Measurements from ENCODE around the gene CCHCR1. TPM values are rescaled to one million over a fixed set of nuclear protein-coding genes. Genes with fewer than 3 reads are reported as not detected.
A peak's percentile ranks its signal among the peaks of the same experiment; 100 is the strongest.

CCHCR1 gene
- total and polyA plus RNA-seq, 4 donors = 3.1 to 9.9 (median 6.2) TPM

DNA sequence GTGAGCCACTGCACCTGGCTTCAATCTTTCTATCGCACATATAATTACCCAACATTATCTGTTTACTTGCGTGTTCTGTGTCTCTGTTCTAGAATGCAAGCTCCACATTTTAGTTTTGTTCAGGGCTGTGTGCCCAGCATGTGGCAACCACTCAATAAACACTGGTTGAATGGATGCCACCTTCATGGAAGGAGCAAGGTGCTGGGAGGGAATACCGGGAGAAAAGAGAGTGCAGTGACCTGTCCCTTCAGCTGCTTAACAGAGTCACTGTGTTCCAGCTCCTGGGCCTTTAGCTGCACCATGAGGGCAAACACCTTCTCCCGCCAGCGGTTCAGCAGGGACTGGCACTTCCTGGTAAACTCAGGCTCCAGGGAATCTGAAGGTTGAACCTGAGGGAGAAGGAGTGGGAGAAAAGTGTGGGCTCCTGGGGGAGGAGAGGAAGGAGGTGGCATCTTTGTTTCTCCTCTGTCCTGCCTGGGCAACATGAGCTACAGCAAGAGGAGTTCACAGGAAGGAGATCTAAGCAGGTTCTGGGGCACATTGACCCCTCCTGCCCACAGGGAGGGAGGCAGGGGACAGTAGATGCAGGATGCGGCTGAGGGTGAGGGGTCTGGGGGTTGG is 7.7 kb downstream of the CCHCR1 start:
- 50% methylated on average over 6 of the region's 6 CpGs for WGBS
- Histone ChIP-seq H3K9ac (ENCODE audit: low read depth in 1 of 2, low read length in 2 of 2) (no peak overlapping the region), H3K9me3 (ENCODE audit: control insufficient read depth in 4 of 4, low read length in 3 of 4) (no peaks in the 10 kb centered on the region), H3K4me1 (ENCODE audit: control insufficient read depth in 4 of 4, insufficient read depth in 4 of 4, low read length in 3 of 4) (peaks cover 0 to 11% (median 6%) of the 10 kb centered on the region in 4 donors), H3K4me3 (ENCODE audit: low read depth in 1 of 3, low read length in 3 of 3) (no peak overlapping the region), H3K27me3 (ENCODE audit: control insufficient read depth in 4 of 4, insufficient read depth in 4 of 4, low read length in 3 of 4) (no peaks in the 10 kb centered on the region), H3K36me3 (ENCODE audit: control insufficient read depth in 4 of 4, insufficient read depth in 3 of 4, low read depth in 1 of 4, low read length in 3 of 4) (peaks cover 0 to 4% (median 3%) of the 10 kb centered on the region in 4 donors), H3K27ac (ENCODE audit: low read depth in 1 of 2, low read length in 2 of 2) (peak overlapping the region in 1 of 2 donors; percentile 38)
- no peak for TF ChIP-seq GABPA (IDR thresholded peaks at IDR 0.05 in 1 of 2, conservative IDR thresholded peaks at IDR 0.05 in 1 of 2)
- TF ChIP-seq, protein P1, sequence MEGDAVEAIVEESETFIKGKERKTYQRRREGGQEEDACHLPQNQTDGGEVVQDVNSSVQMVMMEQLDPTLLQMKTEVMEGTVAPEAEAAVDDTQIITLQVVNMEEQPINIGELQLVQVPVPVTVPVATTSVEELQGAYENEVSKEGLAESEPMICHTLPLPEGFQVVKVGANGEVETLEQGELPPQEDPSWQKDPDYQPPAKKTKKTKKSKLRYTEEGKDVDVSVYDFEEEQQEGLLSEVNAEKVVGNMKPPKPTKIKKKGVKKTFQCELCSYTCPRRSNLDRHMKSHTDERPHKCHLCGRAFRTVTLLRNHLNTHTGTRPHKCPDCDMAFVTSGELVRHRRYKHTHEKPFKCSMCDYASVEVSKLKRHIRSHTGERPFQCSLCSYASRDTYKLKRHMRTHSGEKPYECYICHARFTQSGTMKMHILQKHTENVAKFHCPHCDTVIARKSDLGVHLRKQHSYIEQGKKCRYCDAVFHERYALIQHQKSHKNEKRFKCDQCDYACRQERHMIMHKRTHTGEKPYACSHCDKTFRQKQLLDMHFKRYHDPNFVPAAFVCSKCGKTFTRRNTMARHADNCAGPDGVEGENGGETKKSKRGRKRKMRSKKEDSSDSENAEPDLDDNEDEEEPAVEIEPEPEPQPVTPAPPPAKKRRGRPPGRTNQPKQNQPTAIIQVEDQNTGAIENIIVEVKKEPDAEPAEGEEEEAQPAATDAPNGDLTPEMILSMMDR (IDR thresholded peaks at IDR 0.05; ENCODE audit: low read depth, low read length, missing input control) = no peak
- TF ChIP-seq EGR1 (IDR thresholded peaks at IDR 0.05; ENCODE audit: low read depth in 2 of 2) = no peak
- peak; percentile 72 for TF ChIP-seq YY1 (IDR thresholded peaks at IDR 0.05)
- peak; percentile 57 for TF ChIP-seq FOXA1 (IDR thresholded peaks at IDR 0.05)
- TF ChIP-seq RAD21 (IDR thresholded peaks at IDR 0.05) = peak in 1 of 2 donors; percentile 29
- TF ChIP-seq, protein P2, sequence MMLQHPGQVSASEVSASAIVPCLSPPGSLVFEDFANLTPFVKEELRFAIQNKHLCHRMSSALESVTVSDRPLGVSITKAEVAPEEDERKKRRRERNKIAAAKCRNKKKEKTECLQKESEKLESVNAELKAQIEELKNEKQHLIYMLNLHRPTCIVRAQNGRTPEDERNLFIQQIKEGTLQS (IDR thresholded peaks at IDR 0.05) = no peak
- peak; percentile 58 to 73 for TF ChIP-seq HNF4A (conservative IDR thresholded peaks at IDR 0.05)
- peak; percentile 64 for TF ChIP-seq FOXA2 (IDR thresholded peaks at IDR 0.05)
- TF ChIP-seq, protein P3, sequence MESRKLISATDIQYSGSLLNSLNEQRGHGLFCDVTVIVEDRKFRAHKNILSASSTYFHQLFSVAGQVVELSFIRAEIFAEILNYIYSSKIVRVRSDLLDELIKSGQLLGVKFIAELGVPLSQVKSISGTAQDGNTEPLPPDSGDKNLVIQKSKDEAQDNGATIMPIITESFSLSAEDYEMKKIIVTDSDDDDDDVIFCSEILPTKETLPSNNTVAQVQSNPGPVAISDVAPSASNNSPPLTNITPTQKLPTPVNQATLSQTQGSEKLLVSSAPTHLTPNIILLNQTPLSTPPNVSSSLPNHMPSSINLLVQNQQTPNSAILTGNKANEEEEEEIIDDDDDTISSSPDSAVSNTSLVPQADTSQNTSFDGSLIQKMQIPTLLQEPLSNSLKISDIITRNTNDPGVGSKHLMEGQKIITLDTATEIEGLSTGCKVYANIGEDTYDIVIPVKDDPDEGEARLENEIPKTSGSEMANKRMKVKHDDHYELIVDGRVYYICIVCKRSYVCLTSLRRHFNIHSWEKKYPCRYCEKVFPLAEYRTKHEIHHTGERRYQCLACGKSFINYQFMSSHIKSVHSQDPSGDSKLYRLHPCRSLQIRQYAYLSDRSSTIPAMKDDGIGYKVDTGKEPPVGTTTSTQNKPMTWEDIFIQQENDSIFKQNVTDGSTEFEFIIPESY (IDR thresholded peaks at IDR 0.05) = no peak
- TF ChIP-seq TAF1 (conservative IDR thresholded peaks at IDR 0.05) = no peak
- peak; percentile 80 to 87 for TF ChIP-seq RXRA (IDR thresholded peaks at IDR 0.05)
- TF ChIP-seq, protein P4, sequence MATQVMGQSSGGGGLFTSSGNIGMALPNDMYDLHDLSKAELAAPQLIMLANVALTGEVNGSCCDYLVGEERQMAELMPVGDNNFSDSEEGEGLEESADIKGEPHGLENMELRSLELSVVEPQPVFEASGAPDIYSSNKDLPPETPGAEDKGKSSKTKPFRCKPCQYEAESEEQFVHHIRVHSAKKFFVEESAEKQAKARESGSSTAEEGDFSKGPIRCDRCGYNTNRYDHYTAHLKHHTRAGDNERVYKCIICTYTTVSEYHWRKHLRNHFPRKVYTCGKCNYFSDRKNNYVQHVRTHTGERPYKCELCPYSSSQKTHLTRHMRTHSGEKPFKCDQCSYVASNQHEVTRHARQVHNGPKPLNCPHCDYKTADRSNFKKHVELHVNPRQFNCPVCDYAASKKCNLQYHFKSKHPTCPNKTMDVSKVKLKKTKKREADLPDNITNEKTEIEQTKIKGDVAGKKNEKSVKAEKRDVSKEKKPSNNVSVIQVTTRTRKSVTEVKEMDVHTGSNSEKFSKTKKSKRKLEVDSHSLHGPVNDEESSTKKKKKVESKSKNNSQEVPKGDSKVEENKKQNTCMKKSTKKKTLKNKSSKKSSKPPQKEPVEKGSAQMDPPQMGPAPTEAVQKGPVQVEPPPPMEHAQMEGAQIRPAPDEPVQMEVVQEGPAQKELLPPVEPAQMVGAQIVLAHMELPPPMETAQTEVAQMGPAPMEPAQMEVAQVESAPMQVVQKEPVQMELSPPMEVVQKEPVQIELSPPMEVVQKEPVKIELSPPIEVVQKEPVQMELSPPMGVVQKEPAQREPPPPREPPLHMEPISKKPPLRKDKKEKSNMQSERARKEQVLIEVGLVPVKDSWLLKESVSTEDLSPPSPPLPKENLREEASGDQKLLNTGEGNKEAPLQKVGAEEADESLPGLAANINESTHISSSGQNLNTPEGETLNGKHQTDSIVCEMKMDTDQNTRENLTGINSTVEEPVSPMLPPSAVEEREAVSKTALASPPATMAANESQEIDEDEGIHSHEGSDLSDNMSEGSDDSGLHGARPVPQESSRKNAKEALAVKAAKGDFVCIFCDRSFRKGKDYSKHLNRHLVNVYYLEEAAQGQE (IDR thresholded peaks at IDR 0.05) = peak; percentile 16
- no peak for TF ChIP-seq NR2F2 (IDR thresholded peaks at IDR 0.05)
- peak; percentile 79 for TF ChIP-seq SP1 (IDR thresholded peaks at IDR 0.05)
- peak; percentile 28 for TF ChIP-seq HNF4G (IDR thresholded peaks at IDR 0.05)
- TF ChIP-seq, protein P5, sequence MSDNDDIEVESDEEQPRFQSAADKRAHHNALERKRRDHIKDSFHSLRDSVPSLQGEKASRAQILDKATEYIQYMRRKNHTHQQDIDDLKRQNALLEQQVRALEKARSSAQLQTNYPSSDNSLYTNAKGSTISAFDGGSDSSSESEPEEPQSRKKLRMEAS (IDR thresholded peaks at IDR 0.05) = no peak
- peak in 1 of 2 donors; percentile 52 for TF ChIP-seq JUND (IDR thresholded peaks at IDR 0.05)
- no peak for DNase-seq (ENCODE audit: low spot score)
